ENCODE data around the gene AP5B1. TPM values are rescaled to one million over a fixed set of nuclear protein-coding genes. Genes with fewer than 3 reads are reported as not detected.

AP5B1 gene
- total RNA-seq, 2 experiments from 2014 or later, result 12.9 to 25.6 TPM

- intact Hi-C loops (cut with micrococcal nuclease; ENCODE audit: unreplicated experiment), result no loop called here
- Histone ChIP-seq H2AFZ (ENCODE audit: low read length) (no peak overlapping the region), H3K79me2 (ENCODE audit: insufficient read depth, low read depth, low read length) (no peaks in the 10 kb centered on the region), H3K36me3 (ENCODE audit: insufficient read depth, low read length) (no peaks in the 10 kb centered on the region), H3K4me2 (ENCODE audit: low read length) (no peak overlapping the region), H4K20me1 (ENCODE audit: insufficient read depth, low read length) (no peaks in the 10 kb centered on the region), H3K4me1 (ENCODE audit: insufficient read depth, low read length, poor library complexity, severe bottlenecking) (no peaks in the 10 kb centered on the region), H3K27ac (ENCODE audit: low read depth, low read length, poor library complexity, severe bottlenecking) (no peak overlapping the region), H3K9me2 (ENCODE audit: insufficient read depth, low read length) (no peaks in the 10 kb centered on the region), H3K4me3 (ENCODE audit: low read depth, low read length, poor library complexity, severe bottlenecking) (no peak overlapping the region), H3K9me3 (ENCODE audit: low read length) (no peaks in the 10 kb centered on the region)
- DNase-seq (ENCODE audit: low spot score), result no peak
- POLR2A ChIA-PET, result no interaction called here
- BruUV-seq (replicated peaks), result no TSS peak
- TF ChIP-seq CTCF (conservative IDR thresholded peaks at IDR 0.05; ENCODE audit: low read length) (no peak), EZH2phosphoT487 (IDR thresholded peaks at IDR 0.05; ENCODE audit: borderline replicate concordance, low read depth, low read length) (no peak)
- CTCF ChIA-PET (ENCODE audit: unreplicated experiment), result no interaction called here
Observed at GRCh38 chr11:65811764-65812475, 31.1 kb upstream of the AP5B1 start.

- intact Hi-C loops (cut with micrococcal nuclease; ENCODE audit: unreplicated experiment), result no loop called here
- H3K27ac ChIP-seq (ENCODE audit: low read depth, low read length, poor library complexity, severe bottlenecking), result no peak overlapping the region
- BruUV-seq (replicated peaks), result no TSS peak
- DNase-seq (ENCODE audit: low spot score), result peak; percentile 30
- POLR2A ChIA-PET, result no interaction called here
- H4K20me1 ChIP-seq (ENCODE audit: insufficient read depth, low read length), result no peaks in the 10 kb centered on the region
- no peaks in the 10 kb centered on the region for H3K9me3 ChIP-seq (ENCODE audit: low read length)
- H3K4me2 ChIP-seq (ENCODE audit: low read length), result no peak overlapping the region
- CTCF ChIA-PET (ENCODE audit: unreplicated experiment), result no interaction called here
- H3K4me3 ChIP-seq (ENCODE audit: low read depth, low read length, poor library complexity, severe bottlenecking), result no peak overlapping the region
- TF ChIP-seq CTCF (conservative IDR thresholded peaks at IDR 0.05; ENCODE audit: low read length) (peak; percentile 46), EZH2phosphoT487 (IDR thresholded peaks at IDR 0.05; ENCODE audit: borderline replicate concordance, low read depth, low read length) (no peak)
- no peaks in the 10 kb centered on the region for H3K4me1 ChIP-seq (ENCODE audit: insufficient read depth, low read length, poor library complexity, severe bottlenecking)
- no peak overlapping the region for H2AFZ ChIP-seq (ENCODE audit: low read length)
- no peaks in the 10 kb centered on the region for H3K9me2 ChIP-seq (ENCODE audit: insufficient read depth, low read length)
- H3K79me2 ChIP-seq (ENCODE audit: insufficient read depth, low read depth, low read length), result no peaks in the 10 kb centered on the region
- H3K36me3 ChIP-seq (ENCODE audit: insufficient read depth, low read length), result no peaks in the 10 kb centered on the region
Observed at GRCh38 chr11:65810046-65810868, 29.5 kb upstream of the AP5B1 start.

- Histone ChIP-seq H4K20me1 (ENCODE audit: insufficient read depth, low read length) (no peaks in the 10 kb centered on the region), H3K27ac (ENCODE audit: low read depth, low read length, poor library complexity, severe bottlenecking) (no peak overlapping the region), H3K9me2 (ENCODE audit: insufficient read depth, low read length) (no peaks in the 10 kb centered on the region), H3K4me1 (ENCODE audit: insufficient read depth, low read length, poor library complexity, severe bottlenecking) (no peaks in the 10 kb centered on the region), H3K79me2 (ENCODE audit: insufficient read depth, low read depth, low read length) (no peaks in the 10 kb centered on the region), H2AFZ (ENCODE audit: low read length) (no peak overlapping the region), H3K4me3 (ENCODE audit: low read depth, low read length, poor library complexity, severe bottlenecking) (no peak overlapping the region), H3K36me3 (ENCODE audit: insufficient read depth, low read length) (no peaks in the 10 kb centered on the region), H3K9me3 (ENCODE audit: low read length) (no peaks in the 10 kb centered on the region), H3K4me2 (ENCODE audit: low read length) (no peak overlapping the region)
- no peak for DNase-seq (ENCODE audit: low spot score)
- ChIA-PET POLR2A (no interaction called here), CTCF (ENCODE audit: unreplicated experiment) (no interaction called here)
- intact Hi-C loops (cut with micrococcal nuclease; ENCODE audit: unreplicated experiment), result no loop called here
- BruUV-seq (replicated peaks), result no TSS peak
- TF ChIP-seq EZH2phosphoT487 (IDR thresholded peaks at IDR 0.05; ENCODE audit: borderline replicate concordance, low read depth, low read length), result no peak
- TF ChIP-seq CTCF (conservative IDR thresholded peaks at IDR 0.05; ENCODE audit: low read length), result no peak
Observed at GRCh38 chr11:65809496-65809895, 28.7 kb upstream of the AP5B1 start.
